ENCODE data around the gene MAPK6.
A peak's percentile ranks its signal among the peaks of the same experiment; 100 is the strongest.

Gene MAPK6

GRCh38 chr15:52113235-52113634 is 94.2 kb downstream of the MAPK6 start:
- no peak for DNase-seq (ENCODE audit: low read depth)
- H3K27me3 ChIP-seq (replicated peaks; ENCODE audit: control insufficient read depth, insufficient read depth, low read length): peaks cover 7% of the 10 kb centered on the region
- H3K36me3 ChIP-seq (ENCODE audit: control insufficient read depth, insufficient read depth, low read length, severe bottlenecking): no peaks in the 10 kb centered on the region
- no peak overlapping the region for H3K4me3 ChIP-seq (ENCODE audit: low read length)
- no peaks in the 10 kb centered on the region for H3K9me3 ChIP-seq (ENCODE audit: control insufficient read depth, low read length)
- H3K4me1 ChIP-seq (ENCODE audit: control insufficient read depth, insufficient read depth, low read length): peaks cover 48% of the 10 kb centered on the region
- H3K9ac ChIP-seq (ENCODE audit: low read length): no peak overlapping the region

GRCh38 chr15:52113708-52114107 is 94.7 kb downstream of the MAPK6 start:
- Histone ChIP-seq H3K4me1 (ENCODE audit: control insufficient read depth, insufficient read depth, low read length) (peaks cover 46% of the 10 kb centered on the region), H3K9ac (ENCODE audit: low read length) (no peak overlapping the region)
- DNase-seq (ENCODE audit: low read depth): no peak

DNA sequence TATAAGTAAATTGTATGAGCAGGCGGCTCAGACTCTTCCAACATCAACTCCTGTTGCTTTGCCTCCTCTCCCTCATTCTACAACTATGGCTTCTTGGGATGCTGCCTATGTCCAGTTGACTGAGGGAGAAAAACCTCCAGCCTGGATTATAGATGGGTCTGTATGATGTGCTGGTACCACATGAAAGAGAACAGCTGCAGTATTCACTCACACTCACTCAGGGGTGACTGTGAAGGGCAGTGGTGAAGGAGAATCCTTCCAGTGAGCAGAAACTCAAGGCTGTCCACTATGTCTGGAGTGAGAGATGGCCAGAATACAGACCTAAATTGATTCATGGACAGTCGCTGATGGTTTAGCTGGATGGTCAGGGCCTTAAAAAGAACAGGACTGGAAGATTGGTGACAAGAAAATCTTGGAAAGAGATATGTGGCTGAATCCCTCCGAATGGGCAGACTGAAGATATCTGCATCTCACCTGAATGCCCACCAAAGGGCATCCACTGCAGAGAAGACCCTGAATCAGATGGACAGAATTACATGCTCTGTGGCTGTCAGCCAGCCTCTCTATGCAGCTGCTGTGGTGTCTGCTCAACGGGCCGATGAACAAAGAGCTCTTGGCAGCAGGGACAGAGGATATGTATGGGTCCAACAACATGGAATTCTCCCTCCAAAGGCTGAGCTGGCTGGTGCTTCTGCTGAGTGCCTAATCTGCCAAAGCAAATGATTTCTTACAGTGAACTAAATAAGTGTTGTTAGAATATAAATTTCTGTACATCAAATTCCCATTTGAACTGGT is 95.4 kb downstream of the MAPK6 start:
- H3K9me3 ChIP-seq (ENCODE audit: control insufficient read depth, low read length): no peaks in the 10 kb centered on the region
- no peak overlapping the region for H3K4me3 ChIP-seq (ENCODE audit: low read length)
- DNase-seq (ENCODE audit: low read depth): no peak
- peaks cover 7% of the 10 kb centered on the region for H3K27me3 ChIP-seq (replicated peaks; ENCODE audit: control insufficient read depth, insufficient read depth, low read length)
- peaks cover 40% of the 10 kb centered on the region for H3K4me1 ChIP-seq (ENCODE audit: control insufficient read depth, insufficient read depth, low read length)
- no peak overlapping the region for H3K9ac ChIP-seq (ENCODE audit: low read length)
- H3K36me3 ChIP-seq (ENCODE audit: control insufficient read depth, insufficient read depth, low read length, severe bottlenecking): no peaks in the 10 kb centered on the region

More at GRCh38 chr15:52113708-52114107, 94.7 kb downstream of the MAPK6 start:
- Histone ChIP-seq H3K36me3 (ENCODE audit: control insufficient read depth, insufficient read depth, low read length, severe bottlenecking) (no peaks in the 10 kb centered on the region), H3K4me3 (ENCODE audit: low read length) (no peak overlapping the region), H3K9me3 (ENCODE audit: control insufficient read depth, low read length) (no peaks in the 10 kb centered on the region), H3K27me3 (replicated peaks; ENCODE audit: control insufficient read depth, insufficient read depth, low read length) (peaks cover 7% of the 10 kb centered on the region)

DNA sequence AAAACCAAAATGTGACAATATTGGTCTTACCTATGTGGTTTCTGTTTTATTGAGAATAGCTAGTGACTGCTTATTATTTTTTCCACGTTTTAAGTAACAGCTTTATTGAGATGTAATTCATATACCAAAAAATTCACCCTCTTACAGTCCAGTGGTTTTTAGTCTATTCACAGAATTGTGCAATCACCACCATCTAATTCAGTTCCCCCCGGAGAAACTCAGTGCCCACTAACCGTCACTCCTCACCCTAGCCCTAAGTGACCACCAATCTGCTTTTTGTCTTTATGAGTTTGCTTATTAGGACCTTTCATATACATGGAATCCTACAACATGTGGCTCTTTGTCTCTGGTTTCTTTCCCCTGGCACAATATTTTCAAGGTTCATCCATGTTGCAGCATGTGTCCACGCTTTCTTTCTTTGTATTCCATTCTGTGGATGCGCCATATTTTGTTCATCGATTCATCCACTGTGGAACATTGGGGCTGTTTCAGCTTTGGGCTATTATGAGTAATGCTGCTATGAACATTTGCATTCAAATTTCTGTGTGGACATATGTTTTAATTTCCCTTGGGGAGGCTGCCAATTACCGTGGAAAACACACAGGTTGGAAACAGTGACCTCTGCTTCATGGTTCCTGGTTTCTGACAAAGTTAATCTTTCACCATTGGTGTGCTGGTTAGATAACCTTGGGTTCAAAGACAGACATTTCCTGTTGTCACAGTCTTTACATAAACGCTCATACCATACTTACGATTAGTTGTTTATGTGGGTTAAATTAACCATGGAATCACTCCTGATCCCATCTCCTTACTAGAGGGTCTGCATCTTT is 96.8 kb downstream of the MAPK6 start:
- peak; percentile 46 for DNase-seq (ENCODE audit: low read depth)
- no peaks in the 10 kb centered on the region for H3K9me3 ChIP-seq (ENCODE audit: control insufficient read depth, low read length)
- H3K4me1 ChIP-seq (ENCODE audit: control insufficient read depth, insufficient read depth, low read length): peaks cover 37% of the 10 kb centered on the region
- H3K9ac ChIP-seq (ENCODE audit: low read length): no peak overlapping the region
- peaks cover 7% of the 10 kb centered on the region for H3K27me3 ChIP-seq (replicated peaks; ENCODE audit: control insufficient read depth, insufficient read depth, low read length)
- no peaks in the 10 kb centered on the region for H3K36me3 ChIP-seq (ENCODE audit: control insufficient read depth, insufficient read depth, low read length, severe bottlenecking)
- no peak overlapping the region for H3K4me3 ChIP-seq (ENCODE audit: low read length)

Measured in adipocyte (in vitro differentiated cells).